GM13976 (cell line): Measurements from ENCODE around the gene MAP3K3.

Experiments used
- DNase-seq: peaks from one replicate; pipeline ENCODE4 v3.0.0; 2012; ENCODE audit warnings: low spot score
- CTCF ChIP-seq: IDR thresholded peaks from 2 replicates; pipeline ENCODE4 v1.5.1; 2012; ENCODE audit warnings: borderline replicate concordance, mild to moderate bottlenecking; ENCODE audit not compliant: insufficient read depth; ENCODE audit errors: extremely low read depth, missing control alignments, control extremely low read depth
- in situ Hi-C: fragments of 300-500 bp; cut with MboI; formaldehyde crosslinking; loops from one replicate; pipeline ENCODE4 v1.12.0; 2022; ENCODE audit warnings: low sequenced_read_pairs, mixed read lengths, inconsistent platforms; ENCODE audit not compliant: unreplicated experiment

MAP3K3 gene

GRCh38 chr17:63676584-63676983 is 54.4 kb downstream of the MAP3K3 start:
- no peak for TF ChIP-seq CTCF
- DNase-seq: no peak
- in situ Hi-C loops: no loop called here

- DNase-seq: no peak
- in situ Hi-C loops: no loop called here
- no peak for TF ChIP-seq CTCF
These were observed 57.0 kb downstream of the MAP3K3 start for GRCh38 chr17:63679214-63679613.

- no peak for TF ChIP-seq CTCF
- DNase-seq: no peak
- in situ Hi-C loops: no loop called here
These were observed 58.5 kb downstream of the MAP3K3 start for GRCh38 chr17:63680700-63681099.

GRCh38 chr17:63681530-63681929 is 59.3 kb downstream of the MAP3K3 start:
- DNase-seq: no peak
- TF ChIP-seq CTCF: no peak
- in situ Hi-C loops: no loop called here

- no peak for TF ChIP-seq CTCF
- in situ Hi-C loops: no loop called here
- DNase-seq: no peak
These were observed 60.2 kb downstream of the MAP3K3 start for GRCh38 chr17:63682441-63682840.

GRCh38 chr17:63682981-63683380 is 60.8 kb downstream of the MAP3K3 start:
- in situ Hi-C loops: no loop called here
- no peak for TF ChIP-seq CTCF
- no peak for DNase-seq

GRCh38 chr17:63685041-63685440 is 62.8 kb downstream of the MAP3K3 start:
- no peak for TF ChIP-seq CTCF
- DNase-seq: no peak

More at GRCh38 chr17:63685041-63685440, 62.8 kb downstream of the MAP3K3 start:
- in situ Hi-C loops: no loop called here
